NCI-H1694 treated with DMSO at 0.1 percent for 48 hours (cell line): ENCODE data around the gene DNAJC1.

ENCODE experiments used
- DNase-seq: peaks from one replicate; lab custom pipeline; 2025; lab: John Stamatoyannopoulos, UW

The DNAJC1 gene

GRCh38 chr10:22006379-22006884 lies 2.9 kb upstream of the DNAJC1 start:
- no peak for DNase-seq

- no peak for DNase-seq
These were observed 2.2 kb upstream of the DNAJC1 start for GRCh38 chr10:22005763-22006162.

GRCh38 chr10:22003964-22004281 lies 393 bp upstream of the DNAJC1 start:
- no peak for DNase-seq

GRCh38 chr10:22002591-22003176 lies 846 bp downstream of the DNAJC1 start:
- no peak for DNase-seq

GRCh38 chr10:21995557-21995956 lies 8.0 kb downstream of the DNAJC1 start:
- no peak for DNase-seq

- peak; percentile 59 for DNase-seq
These were observed 10.0 kb downstream of the DNAJC1 start for GRCh38 chr10:21993360-21994001.

- DNase-seq: no peak
These were observed 11.7 kb downstream of the DNAJC1 start for GRCh38 chr10:21991785-21992184.

- no peak for DNase-seq
These were observed 13.1 kb downstream of the DNAJC1 start for GRCh38 chr10:21990449-21990848.

GRCh38 chr10:21989453-21990154 lies 13.9 kb downstream of the DNAJC1 start:
- peak; percentile 15 for DNase-seq

GRCh38 chr10:21985541-21985940 lies 18.0 kb downstream of the DNAJC1 start:
- no peak for DNase-seq

- no peak for DNase-seq
These were observed 22.4 kb downstream of the DNAJC1 start for GRCh38 chr10:21981118-21981517.

- DNase-seq: no peak
These were observed 22.8 kb downstream of the DNAJC1 start for GRCh38 chr10:21980691-21981090.

GRCh38 chr10:21978191-21978862 lies 25.2 kb downstream of the DNAJC1 start:
- DNase-seq: no peak

GRCh38 chr10:21976739-21977138 lies 26.8 kb downstream of the DNAJC1 start:
- DNase-seq: no peak

- DNase-seq: no peak
These were observed 27.2 kb downstream of the DNAJC1 start for GRCh38 chr10:21976280-21976679.

- DNase-seq: no peak
These were observed 28.0 kb downstream of the DNAJC1 start for GRCh38 chr10:21975378-21975990.

GRCh38 chr10:21972584-21972983 lies 30.9 kb downstream of the DNAJC1 start:
- DNase-seq: no peak

GRCh38 chr10:21969326-21970287 lies 33.9 kb downstream of the DNAJC1 start:
- no peak for DNase-seq

GRCh38 chr10:21964983-21965665 lies 38.4 kb downstream of the DNAJC1 start:
- no peak for DNase-seq

GRCh38 chr10:21962358-21962757 lies 41.2 kb downstream of the DNAJC1 start:
- no peak for DNase-seq

- DNase-seq: no peak
These were observed 41.7 kb downstream of the DNAJC1 start for GRCh38 chr10:21961847-21962246.
